HG02798 (cell line): Measurements from ENCODE around the gene SLC22A7.
"Not testable (repeated sequence)": the region's sequence is repeated elsewhere in the genome, so short reads cannot be mapped to it uniquely, and the experiment has no call there.

Source experiments
- ATAC-seq: cut with Tn5 transposase; IDR thresholded peaks from one replicate; pipeline ENCODE4 v1.9.1; 2021; ENCODE audit warnings: mild to moderate bottlenecking; ENCODE audit not compliant: unreplicated experiment, poor library complexity

SLC22A7 gene

GRCh38 chr6:43328528-43328927 is 30.5 kb downstream of the SLC22A7 start:
- ATAC-seq: no peak

- ATAC-seq: no peak
Observed at GRCh38 chr6:43331470-43331869, 33.4 kb downstream of the SLC22A7 start.

GRCh38 chr6:43331891-43332290 is 33.8 kb downstream of the SLC22A7 start:
- ATAC-seq: no peak

- ATAC-seq: no peak
Observed at GRCh38 chr6:43334466-43335095, 36.5 kb downstream of the SLC22A7 start.

GRCh38 chr6:43335469-43335868 is 37.4 kb downstream of the SLC22A7 start:
- no peak for ATAC-seq

GRCh38 chr6:43336382-43336781 is 38.3 kb downstream of the SLC22A7 start:
- no peak for ATAC-seq

- ATAC-seq: peak; percentile 51
Observed at GRCh38 chr6:43338243-43338642, 40.2 kb downstream of the SLC22A7 start.

- peak; percentile 83 for ATAC-seq
Observed at GRCh38 chr6:43339168-43339567, 41.1 kb downstream of the SLC22A7 start.

GRCh38 chr6:43346243-43346642 is 48.2 kb downstream of the SLC22A7 start:
- not testable (repeated sequence) for ATAC-seq

- ATAC-seq: no peak
Observed at GRCh38 chr6:43347021-43347420, 49.0 kb downstream of the SLC22A7 start.

GRCh38 chr6:43347444-43347843 is 49.4 kb downstream of the SLC22A7 start:
- no peak for ATAC-seq

GRCh38 chr6:43351951-43352350 is 53.9 kb downstream of the SLC22A7 start:
- ATAC-seq: not testable (repeated sequence)
